Lower leg skin (tissue), 4 donors: ENCODE results near the gene DMRTB1. TPM values are rescaled to one million over a fixed set of nuclear protein-coding genes. Genes with fewer than 3 reads are reported as not detected.

Experiments
- DNase-seq, 2 donors: peaks; one replicate each; pipeline ENCODE4 v3.0.0-alpha.2; 2019; ENCODE audit warnings: low spot score in 2 of 2
- H3K4me3 ChIP-seq: fragments of 200-600 bp; sonication (generic); 2 replicates; pipeline ENCODE4 v1.5.1; 2017; ENCODE audit warnings: mild to moderate bottlenecking, low read depth; ENCODE audit not compliant: poor library complexity, severe bottlenecking
- CTCF ChIP-seq, 3 donors: fragments of 450-650 bp; IDR thresholded peaks; one replicate each; pipeline ENCODE4 v1.5.1; 2016; ENCODE audit warnings: antibody characterized with exemption in 3 of 3, mild to moderate bottlenecking in 3 of 3, moderate library complexity in 2 of 3
- POLR2A ChIP-seq, 2 donors: fragments of 450-650 bp; IDR thresholded peaks; one replicate each; pipeline ENCODE4 v1.6.1; 2016 to 2017; ENCODE audit warnings: antibody characterized with exemption in 2 of 2, mild to moderate bottlenecking in 1 of 2, moderate library complexity in 1 of 2
- WGBS, 2 donors: methylation state at CpG; one replicate each; pipeline ENCODE4 v1.1.5; 2018; 5-methylcytosine and 5-hydroxymethylcytosine counted together
- intact Hi-C: fragments of 100-400 bp; cut with DNase I; formaldehyde crosslinking; loops from one replicate; pipeline ENCODE4 v1.15.0; 2023; ENCODE audit warnings: low total_unique reads
- total RNA-seq, 4 donors: library from RNA; depleted of rRNA; stranded (reverse); fragments of >200 nt; gene quantifications; one replicate each; pipeline ENCODE4 v1.1.0, GENCODE V29; 2016

DMRTB1 gene
- total RNA-seq, 4 donors from 2014 or later, result not detected

- H3K4me3 ChIP-seq, result no peak overlapping the region
- WGBS, 2 donors, result 73 to 81% methylated on average over 6 of the region's 7 CpGs
- TF ChIP-seq CTCF (IDR thresholded peaks at IDR 0.05) (no peak), POLR2A (IDR thresholded peaks at IDR 0.05) (no peak)
- intact Hi-C loops, result no loop called here
- no peak for DNase-seq
These were observed 43.6 kb downstream of the DMRTB1 start for GRCh38 chr1:53502641-53503432.

- TF ChIP-seq POLR2A (IDR thresholded peaks at IDR 0.05), result no peak
- no peak for TF ChIP-seq CTCF (IDR thresholded peaks at IDR 0.05)
- intact Hi-C loops, result no loop called here
- DNase-seq, result no peak
- no peak overlapping the region for H3K4me3 ChIP-seq
- WGBS, 2 donors, result 57 to 65% methylated on average over 27 of the region's 27 CpGs
These were observed 44.4 kb downstream of the DMRTB1 start for GRCh38 chr1:53503433-53504217.

- TF ChIP-seq CTCF (IDR thresholded peaks at IDR 0.05), result no peak
- TF ChIP-seq POLR2A (IDR thresholded peaks at IDR 0.05), result no peak
- H3K4me3 ChIP-seq, result no peak overlapping the region
- DNase-seq, result no peak
- intact Hi-C loops, result no loop called here
- 87 to 89% methylated on average over 8 to 9 of the region's 9 CpGs for WGBS, 2 donors
These were observed 45.7 kb downstream of the DMRTB1 start for GRCh38 chr1:53504901-53505300.

GRCh38 chr1:53505401-53505800 lies 46.2 kb downstream of the DMRTB1 start:
- intact Hi-C loops, result no loop called here
- DNase-seq, result no peak
- TF ChIP-seq POLR2A (IDR thresholded peaks at IDR 0.05), result no peak
- no peak for TF ChIP-seq CTCF (IDR thresholded peaks at IDR 0.05)
- no peak overlapping the region for H3K4me3 ChIP-seq
- WGBS, 2 donors, result 68 to 77% methylated on average over 7 of the region's 9 CpGs

GRCh38 chr1:53505891-53506290 lies 46.7 kb downstream of the DMRTB1 start:
- no peak for DNase-seq
- 86 to 92% methylated on average over 13 of the region's 13 CpGs for WGBS, 2 donors
- intact Hi-C loops, result no loop called here
- H3K4me3 ChIP-seq, result no peak overlapping the region
- TF ChIP-seq CTCF (IDR thresholded peaks at IDR 0.05), result no peak
- no peak for TF ChIP-seq POLR2A (IDR thresholded peaks at IDR 0.05)
